C4-2B (cell line): ENCODE results near the gene PRICKLE2.

Experiments used
- CTCF ChIP-seq: fragments of 450-650 bp; conservative IDR thresholded peaks from 2 replicates; pipeline ENCODE4 v1.5.1; 2017; ENCODE audit warnings: mild to moderate bottlenecking
- ZFX ChIP-seq: fragments of 450-650 bp; IDR thresholded peaks from 2 replicates; pipeline ENCODE4 v1.6.1; 2017

GRCh38 chr3:64141476-64141875, 83.8 kb downstream of the PRICKLE2 start:
- TF ChIP-seq CTCF (no peak), ZFX (no peak)
